ENCODE results near the gene SHISAL2B.

The SHISAL2B gene

GRCh38 chr5:64685866-64686265, 4.4 kb upstream of the SHISAL2B start:
- no peaks in the 10 kb centered on the region for H3K27me3 ChIP-seq (ENCODE audit: insufficient read depth, low read depth)
- no peaks in the 10 kb centered on the region for H3K79me2 ChIP-seq (ENCODE audit: insufficient read depth, low read depth)
- H3K36me3 ChIP-seq (ENCODE audit: insufficient read depth), result no peaks in the 10 kb centered on the region
- no peak overlapping the region for H2AFZ ChIP-seq (ENCODE audit: low read depth)
- H3K4me3 ChIP-seq (IDR thresholded peaks at IDR 0.05; ENCODE audit: insufficient read depth, low read depth, low read length), result no peak overlapping the region
- TF ChIP-seq CTCF (conservative IDR thresholded peaks at IDR 0.05; ENCODE audit: low read depth, low read length), result no peak
- H3K27ac ChIP-seq, result no peak overlapping the region
- no peaks in the 10 kb centered on the region for H3K4me1 ChIP-seq (ENCODE audit: low read depth, poor library complexity, severe bottlenecking)
- H3K9ac ChIP-seq, result no peak overlapping the region
- no peak overlapping the region for H3K4me2 ChIP-seq
- no peaks in the 10 kb centered on the region for H4K20me1 ChIP-seq (ENCODE audit: insufficient read depth)

GRCh38 chr5:64688391-64688790, 1.9 kb upstream of the SHISAL2B start:
- H3K27me3 ChIP-seq (ENCODE audit: insufficient read depth, low read depth), result no peaks in the 10 kb centered on the region
- no peak overlapping the region for H2AFZ ChIP-seq (ENCODE audit: low read depth)
- no peaks in the 10 kb centered on the region for H3K36me3 ChIP-seq (ENCODE audit: insufficient read depth)
- no peaks in the 10 kb centered on the region for H3K79me2 ChIP-seq (ENCODE audit: insufficient read depth, low read depth)
- no peak overlapping the region for H3K9ac ChIP-seq
- TF ChIP-seq CTCF (conservative IDR thresholded peaks at IDR 0.05; ENCODE audit: low read depth, low read length), result no peak
- no peak overlapping the region for H3K4me3 ChIP-seq (IDR thresholded peaks at IDR 0.05; ENCODE audit: insufficient read depth, low read depth, low read length)
- no peaks in the 10 kb centered on the region for H3K4me1 ChIP-seq (ENCODE audit: low read depth, poor library complexity, severe bottlenecking)
- H4K20me1 ChIP-seq (ENCODE audit: insufficient read depth), result no peaks in the 10 kb centered on the region
- H3K27ac ChIP-seq, result no peak overlapping the region
- H3K4me2 ChIP-seq, result no peak overlapping the region

- no peaks in the 10 kb centered on the region for H3K4me1 ChIP-seq (ENCODE audit: low read depth, poor library complexity, severe bottlenecking)
- no peaks in the 10 kb centered on the region for H3K27me3 ChIP-seq (ENCODE audit: insufficient read depth, low read depth)
Measured at GRCh38 chr5:64688965-64689364, 1.3 kb upstream of the SHISAL2B start.

GRCh38 chr5:64690104-64690416, 243 bp upstream of the SHISAL2B start:
- Histone ChIP-seq H4K20me1 (ENCODE audit: insufficient read depth) (no peaks in the 10 kb centered on the region), H3K4me3 (IDR thresholded peaks at IDR 0.05; ENCODE audit: insufficient read depth, low read depth, low read length) (no peak overlapping the region), H3K27me3 (ENCODE audit: insufficient read depth, low read depth) (no peaks in the 10 kb centered on the region), H3K4me1 (ENCODE audit: low read depth, poor library complexity, severe bottlenecking) (no peaks in the 10 kb centered on the region), H3K4me2 (no peak overlapping the region), H2AFZ (ENCODE audit: low read depth) (no peak overlapping the region), H3K27ac (no peak overlapping the region), H3K36me3 (ENCODE audit: insufficient read depth) (no peaks in the 10 kb centered on the region), H3K79me2 (ENCODE audit: insufficient read depth, low read depth) (no peaks in the 10 kb centered on the region), H3K9ac (no peak overlapping the region)
- TF ChIP-seq CTCF (conservative IDR thresholded peaks at IDR 0.05; ENCODE audit: low read depth, low read length), result no peak

More at GRCh38 chr5:64688965-64689364, 1.3 kb upstream of the SHISAL2B start:
- Histone ChIP-seq H3K27ac (no peak overlapping the region), H3K9ac (no peak overlapping the region), H3K79me2 (ENCODE audit: insufficient read depth, low read depth) (no peaks in the 10 kb centered on the region), H4K20me1 (ENCODE audit: insufficient read depth) (no peaks in the 10 kb centered on the region), H3K4me2 (no peak overlapping the region), H3K4me3 (IDR thresholded peaks at IDR 0.05; ENCODE audit: insufficient read depth, low read depth, low read length) (no peak overlapping the region), H3K36me3 (ENCODE audit: insufficient read depth) (no peaks in the 10 kb centered on the region), H2AFZ (ENCODE audit: low read depth) (no peak overlapping the region)
- no peak for TF ChIP-seq CTCF (conservative IDR thresholded peaks at IDR 0.05; ENCODE audit: low read depth, low read length)

- no peak overlapping the region for H3K27ac ChIP-seq
- H3K9ac ChIP-seq, result no peak overlapping the region
- no peaks in the 10 kb centered on the region for H3K79me2 ChIP-seq (ENCODE audit: insufficient read depth, low read depth)
- H3K4me2 ChIP-seq, result no peak overlapping the region
- H3K36me3 ChIP-seq (ENCODE audit: insufficient read depth), result no peaks in the 10 kb centered on the region
- no peaks in the 10 kb centered on the region for H3K4me1 ChIP-seq (ENCODE audit: low read depth, poor library complexity, severe bottlenecking)
- no peak overlapping the region for H3K4me3 ChIP-seq (IDR thresholded peaks at IDR 0.05; ENCODE audit: insufficient read depth, low read depth, low read length)
- no peak overlapping the region for H2AFZ ChIP-seq (ENCODE audit: low read depth)
- H4K20me1 ChIP-seq (ENCODE audit: insufficient read depth), result no peaks in the 10 kb centered on the region
- no peaks in the 10 kb centered on the region for H3K27me3 ChIP-seq (ENCODE audit: insufficient read depth, low read depth)
- no peak for TF ChIP-seq CTCF (conservative IDR thresholded peaks at IDR 0.05; ENCODE audit: low read depth, low read length)
Measured at GRCh38 chr5:64691291-64691690, 988 bp downstream of the SHISAL2B start.

Measured in KMS-11 (cell line).